ENCODE data around the gene ATXN2. TPM values are rescaled to one million over a fixed set of nuclear protein-coding genes. Genes with fewer than 3 reads are reported as not detected.
"Not testable (repeated sequence)": the region's sequence is repeated elsewhere in the genome, so short reads cannot be mapped to it uniquely, and the experiment has no call there.

ATXN2 gene
- total RNA-seq, 1 donor from 2014 or later, result 50.0 TPM

GRCh38 chr12:111404362-111405148, 194.6 kb downstream of the ATXN2 start:
- intact Hi-C loops (cut with micrococcal nuclease), result no loop called here
- peak; percentile 38 for DNase-seq
- Histone ChIP-seq H3K36me3 (no peaks in the 10 kb centered on the region), H3K4me1 (peaks cover 71% of the 10 kb centered on the region), H3K27me3 (ENCODE audit: low read depth) (no peaks in the 10 kb centered on the region), H3K4me3 (peak overlapping the region; percentile 96), H3K27ac (replicated peaks) (peak overlapping the region; percentile 97), H3K9me3 (replicated peaks) (no peaks in the 10 kb centered on the region)
- TF ChIP-seq, protein P1, sequence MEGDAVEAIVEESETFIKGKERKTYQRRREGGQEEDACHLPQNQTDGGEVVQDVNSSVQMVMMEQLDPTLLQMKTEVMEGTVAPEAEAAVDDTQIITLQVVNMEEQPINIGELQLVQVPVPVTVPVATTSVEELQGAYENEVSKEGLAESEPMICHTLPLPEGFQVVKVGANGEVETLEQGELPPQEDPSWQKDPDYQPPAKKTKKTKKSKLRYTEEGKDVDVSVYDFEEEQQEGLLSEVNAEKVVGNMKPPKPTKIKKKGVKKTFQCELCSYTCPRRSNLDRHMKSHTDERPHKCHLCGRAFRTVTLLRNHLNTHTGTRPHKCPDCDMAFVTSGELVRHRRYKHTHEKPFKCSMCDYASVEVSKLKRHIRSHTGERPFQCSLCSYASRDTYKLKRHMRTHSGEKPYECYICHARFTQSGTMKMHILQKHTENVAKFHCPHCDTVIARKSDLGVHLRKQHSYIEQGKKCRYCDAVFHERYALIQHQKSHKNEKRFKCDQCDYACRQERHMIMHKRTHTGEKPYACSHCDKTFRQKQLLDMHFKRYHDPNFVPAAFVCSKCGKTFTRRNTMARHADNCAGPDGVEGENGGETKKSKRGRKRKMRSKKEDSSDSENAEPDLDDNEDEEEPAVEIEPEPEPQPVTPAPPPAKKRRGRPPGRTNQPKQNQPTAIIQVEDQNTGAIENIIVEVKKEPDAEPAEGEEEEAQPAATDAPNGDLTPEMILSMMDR (IDR thresholded peaks at IDR 0.05; ENCODE audit: borderline replicate concordance), result no peak

DNA sequence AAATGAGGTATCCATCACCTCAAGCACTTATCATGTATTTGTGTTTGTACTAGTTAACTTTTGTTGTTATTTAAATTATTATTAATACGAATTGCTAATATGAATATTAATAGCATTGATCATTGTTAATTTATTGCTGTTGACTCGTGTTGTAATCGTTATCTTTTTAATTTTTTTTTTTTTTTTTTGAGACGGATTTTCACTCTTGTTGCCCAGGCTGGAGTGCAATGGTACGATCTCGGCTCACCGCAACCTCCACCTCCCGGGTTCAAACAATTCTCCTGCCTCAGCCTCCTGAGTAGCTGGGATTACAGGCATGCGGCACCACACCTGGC, 196.7 kb downstream of the ATXN2 start:
- H3K36me3 ChIP-seq; DNase-seq; H3K9me3 ChIP-seq (replicated peaks); H3K27me3 ChIP-seq (ENCODE audit: low read depth); intact Hi-C loops (cut with micrococcal nuclease): not testable (repeated sequence)
- peak overlapping the region; percentile 38 for H3K4me3 ChIP-seq
- peaks cover 50% of the 10 kb centered on the region for H3K4me1 ChIP-seq
- peak overlapping the region; percentile 97 for H3K27ac ChIP-seq (replicated peaks)

Other genes with a start within 250 kb of the ATXN2 start
- gene PHETA1, start 230.2 kb downstream of the ATXN2 start, total RNA-seq, result 29.8 TPM
- 50.5 TPM for gene SH2B3, start 193.4 kb downstream of the ATXN2 start, total RNA-seq
- gene BRAP, start 86.6 kb upstream of the ATXN2 start, total RNA-seq, result 14.5 TPM
- gene ACAD10, start 86.7 kb upstream of the ATXN2 start, total RNA-seq, result 36.6 TPM
- 381 TPM for gene ALDH2, start 167.6 kb upstream of the ATXN2 start, total RNA-seq
- 26.2 TPM for gene MAPKAPK5, start 242.9 kb upstream of the ATXN2 start, total RNA-seq

All from left ventricle myocardium inferior (tissue), 1 donor.